Parathyroid adenoma (tissue), 2 donors: Measurements from ENCODE around the gene NRAP.
A peak's percentile ranks its signal among the peaks of the same experiment; 100 is the strongest.

Experiments
- H2AFZ ChIP-seq: fragments of 300-600 bp; sonication (generic); one replicate; pipeline ENCODE4 v1.7.0; 2017; ENCODE audit warnings: antibody characterized with exemption, mild to moderate bottlenecking
- H3K27ac ChIP-seq: fragments of 300-600 bp; sonication (generic); one replicate; pipeline ENCODE4 v1.7.0; 2017
- H3K27me3 ChIP-seq: fragments of 300-600 bp; sonication (generic); one replicate; pipeline ENCODE4 v1.7.0; 2017; ENCODE audit warnings: low read length; ENCODE audit not compliant: control insufficient read depth, insufficient read depth
- H3K36me3 ChIP-seq: fragments of 300-600 bp; sonication (generic); one replicate; pipeline ENCODE4 v1.7.0; 2017; ENCODE audit warnings: low read length; ENCODE audit not compliant: control insufficient read depth, insufficient read depth
- H3K4me1 ChIP-seq: fragments of 300-600 bp; sonication (generic); one replicate; pipeline ENCODE4 v1.7.0; 2017; ENCODE audit warnings: control low read depth
- H3K4me2 ChIP-seq: fragments of 300-600 bp; sonication (generic); one replicate; pipeline ENCODE4 v1.7.0; 2017; ENCODE audit warnings: low read length
- H3K4me3 ChIP-seq: fragments of 300-600 bp; sonication (generic); one replicate; pipeline ENCODE4 v1.7.0; 2017; ENCODE audit warnings: low read depth, low read length
- H3K79me2 ChIP-seq: fragments of 300-600 bp; sonication (generic); one replicate; pipeline ENCODE4 v1.7.0; 2017; ENCODE audit warnings: control low read depth
- H3K9ac ChIP-seq: fragments of 300-600 bp; sonication (generic); one replicate; pipeline ENCODE4 v1.7.0; 2017; ENCODE audit warnings: mild to moderate bottlenecking
- H3K9me3 ChIP-seq: fragments of 300-600 bp; sonication (generic); one replicate; pipeline ENCODE4 v1.7.0; 2017; ENCODE audit warnings: low read length; ENCODE audit not compliant: control insufficient read depth
- TF ChIP-seq, protein P1 (sequence below): fragments of 300-600 bp; sonication (generic); IDR thresholded peaks from one replicate; pipeline ENCODE4 v1.7.0; 2017; ENCODE audit warnings: antibody characterized with exemption, mild to moderate bottlenecking
- donor health status: primary hyperparathyroidism.

Gene NRAP

DNA sequence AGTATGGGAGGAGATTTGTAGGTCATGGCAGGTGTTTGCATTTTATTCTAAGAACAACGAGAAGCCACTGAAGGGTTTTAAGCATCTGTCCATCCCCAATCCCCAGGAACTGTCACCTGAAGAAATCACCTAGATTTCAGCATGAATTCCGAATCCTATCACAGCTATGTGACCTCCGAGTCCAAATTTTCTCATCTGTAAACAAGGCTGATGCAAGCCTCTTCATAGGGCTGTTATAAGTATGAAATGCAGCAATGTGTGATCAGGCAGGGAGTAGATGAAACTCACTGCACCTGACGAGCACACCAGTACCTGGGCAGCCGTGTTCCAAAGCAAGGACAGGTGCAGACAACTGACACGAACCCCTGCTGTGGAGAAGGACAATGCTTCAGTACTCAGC lies 97.0 kb downstream of the NRAP start:
- Histone ChIP-seq H3K79me2 (no peaks in the 10 kb centered on the region), H3K27me3 (no peaks in the 10 kb centered on the region), H3K4me3 (no peak overlapping the region), H3K4me2 (no peak overlapping the region), H3K36me3 (no peaks in the 10 kb centered on the region), H3K27ac (no peak overlapping the region), H3K9me3 (no peaks in the 10 kb centered on the region), H3K4me1 (no peaks in the 10 kb centered on the region), H2AFZ (no peak overlapping the region), H3K9ac (no peak overlapping the region)
- TF ChIP-seq, protein P1, sequence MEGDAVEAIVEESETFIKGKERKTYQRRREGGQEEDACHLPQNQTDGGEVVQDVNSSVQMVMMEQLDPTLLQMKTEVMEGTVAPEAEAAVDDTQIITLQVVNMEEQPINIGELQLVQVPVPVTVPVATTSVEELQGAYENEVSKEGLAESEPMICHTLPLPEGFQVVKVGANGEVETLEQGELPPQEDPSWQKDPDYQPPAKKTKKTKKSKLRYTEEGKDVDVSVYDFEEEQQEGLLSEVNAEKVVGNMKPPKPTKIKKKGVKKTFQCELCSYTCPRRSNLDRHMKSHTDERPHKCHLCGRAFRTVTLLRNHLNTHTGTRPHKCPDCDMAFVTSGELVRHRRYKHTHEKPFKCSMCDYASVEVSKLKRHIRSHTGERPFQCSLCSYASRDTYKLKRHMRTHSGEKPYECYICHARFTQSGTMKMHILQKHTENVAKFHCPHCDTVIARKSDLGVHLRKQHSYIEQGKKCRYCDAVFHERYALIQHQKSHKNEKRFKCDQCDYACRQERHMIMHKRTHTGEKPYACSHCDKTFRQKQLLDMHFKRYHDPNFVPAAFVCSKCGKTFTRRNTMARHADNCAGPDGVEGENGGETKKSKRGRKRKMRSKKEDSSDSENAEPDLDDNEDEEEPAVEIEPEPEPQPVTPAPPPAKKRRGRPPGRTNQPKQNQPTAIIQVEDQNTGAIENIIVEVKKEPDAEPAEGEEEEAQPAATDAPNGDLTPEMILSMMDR, result no peak

- Histone ChIP-seq H3K27me3 (no peaks in the 10 kb centered on the region), H2AFZ (no peak overlapping the region), H3K4me2 (no peak overlapping the region), H3K4me1 (no peaks in the 10 kb centered on the region), H3K4me3 (no peak overlapping the region), H3K36me3 (no peaks in the 10 kb centered on the region), H3K27ac (no peak overlapping the region), H3K9ac (no peak overlapping the region), H3K79me2 (no peaks in the 10 kb centered on the region), H3K9me3 (no peaks in the 10 kb centered on the region)
- TF ChIP-seq, protein P1, result no peak
Observed at GRCh38 chr10:113565364-113565763, 98.5 kb downstream of the NRAP start.

DNA sequence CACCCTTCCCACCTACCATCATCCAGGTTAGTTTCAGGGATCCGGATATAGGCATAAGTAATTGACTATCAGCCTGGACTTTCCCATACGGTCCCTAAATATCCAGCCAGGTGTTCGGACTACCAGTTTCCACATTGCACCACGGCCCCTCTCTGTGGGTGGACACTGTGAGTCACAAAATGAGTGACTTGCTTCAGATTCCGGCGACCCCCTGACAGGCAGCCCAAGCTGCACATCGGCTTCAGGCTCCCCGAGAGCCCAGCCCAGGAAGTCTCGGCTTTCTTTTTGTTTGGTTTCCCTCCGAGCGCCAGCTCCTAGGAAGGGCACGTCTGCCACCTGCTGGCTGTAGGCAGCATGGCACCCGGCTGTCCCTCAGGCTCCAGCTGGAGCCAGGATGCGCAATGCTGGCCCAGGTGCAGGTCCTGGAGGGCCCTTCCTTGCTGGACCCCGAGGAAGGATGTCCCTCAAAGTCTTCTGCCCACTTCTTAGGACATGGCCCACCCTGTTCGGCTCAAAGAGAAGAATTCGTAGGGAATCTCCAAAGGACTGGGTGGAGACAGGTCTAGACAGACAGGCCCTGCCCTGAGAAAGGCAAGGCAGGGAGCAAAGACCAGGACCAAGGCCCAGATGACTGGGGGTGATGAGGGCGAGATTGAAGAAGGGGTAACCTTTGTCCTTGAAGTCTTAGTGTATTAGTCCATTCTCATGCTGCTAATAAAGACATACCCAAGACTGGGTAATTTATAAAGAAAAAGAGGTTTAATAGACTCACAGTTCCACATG lies 100.3 kb downstream of the NRAP start:
- no peaks in the 10 kb centered on the region for H3K79me2 ChIP-seq
- H3K27me3 ChIP-seq, result no peaks in the 10 kb centered on the region
- no peaks in the 10 kb centered on the region for H3K36me3 ChIP-seq
- H3K9me3 ChIP-seq, result no peaks in the 10 kb centered on the region
- H3K27ac ChIP-seq, result no peak overlapping the region
- H3K4me1 ChIP-seq, result no peaks in the 10 kb centered on the region
- no peak overlapping the region for H3K9ac ChIP-seq
- peak overlapping the region; percentile 55 for H3K4me2 ChIP-seq
- peak overlapping the region; percentile 36 for H3K4me3 ChIP-seq
- TF ChIP-seq, protein P1, result peak; percentile 96
- peak overlapping the region; percentile 56 for H2AFZ ChIP-seq

DNA sequence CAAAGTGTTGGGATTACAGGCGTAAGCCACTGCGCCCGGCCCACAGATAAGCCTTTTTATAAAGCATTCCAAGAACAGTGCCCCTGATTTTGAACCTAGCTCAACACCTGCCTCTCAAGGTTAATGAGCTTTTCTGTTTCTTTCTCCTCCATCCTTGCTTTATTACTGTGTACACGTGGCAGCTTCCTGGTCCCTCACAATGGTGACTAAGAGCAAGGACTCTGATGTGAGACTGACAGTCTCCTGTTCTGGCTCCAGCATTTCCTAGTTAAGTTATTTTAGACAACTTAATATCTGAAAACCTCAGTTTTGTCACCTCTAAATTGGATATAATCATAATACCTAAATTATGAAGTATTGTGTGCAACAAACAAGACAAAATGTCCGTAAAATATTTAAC lies 101.1 kb downstream of the NRAP start:
- TF ChIP-seq, protein P1, result no peak
- no peak overlapping the region for H3K9ac ChIP-seq
- H3K27me3 ChIP-seq, result no peaks in the 10 kb centered on the region
- no peak overlapping the region for H2AFZ ChIP-seq
- no peaks in the 10 kb centered on the region for H3K79me2 ChIP-seq
- no peaks in the 10 kb centered on the region for H3K36me3 ChIP-seq
- no peak overlapping the region for H3K4me3 ChIP-seq
- H3K4me2 ChIP-seq, result no peak overlapping the region
- no peaks in the 10 kb centered on the region for H3K9me3 ChIP-seq
- H3K4me1 ChIP-seq, result no peaks in the 10 kb centered on the region
- no peak overlapping the region for H3K27ac ChIP-seq

DNA sequence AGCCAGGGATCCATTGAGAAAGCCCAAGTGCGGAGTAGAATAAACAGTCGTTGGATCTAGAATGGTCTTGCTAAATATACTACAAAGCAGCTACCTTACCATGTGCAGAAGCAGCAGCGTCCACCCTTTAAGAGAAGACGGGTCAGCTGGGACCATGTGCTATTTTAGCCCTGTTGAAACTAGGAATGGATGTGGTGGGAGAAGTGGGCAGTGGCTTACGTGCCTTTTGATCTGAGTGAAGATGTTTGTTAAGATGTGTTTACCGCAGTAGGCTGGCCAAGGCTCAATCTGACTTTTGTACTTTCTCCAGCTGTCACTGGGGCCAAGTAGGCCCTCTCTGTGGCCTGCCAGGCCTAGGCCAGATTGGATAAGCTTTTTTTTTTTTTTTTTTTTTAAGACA lies 101.8 kb downstream of the NRAP start:
- Histone ChIP-seq H3K79me2 (no peaks in the 10 kb centered on the region), H3K4me1 (no peaks in the 10 kb centered on the region), H3K4me3 (no peak overlapping the region), H3K36me3 (no peaks in the 10 kb centered on the region), H3K27ac (no peak overlapping the region), H3K27me3 (no peaks in the 10 kb centered on the region), H3K9ac (no peak overlapping the region), H3K4me2 (no peak overlapping the region), H2AFZ (no peak overlapping the region), H3K9me3 (no peaks in the 10 kb centered on the region)
- TF ChIP-seq, protein P1, result no peak
